HG02943 (cell line): Measurements from ENCODE around the gene DDX20.
"Not testable (repeated sequence)": the region's sequence is repeated elsewhere in the genome, so short reads cannot be mapped to it uniquely, and the experiment has no call there.

Experiments used
- ATAC-seq: cut with Tn5 transposase; IDR thresholded peaks from one replicate; pipeline ENCODE4 v1.9.1; 2021; ENCODE audit warnings: mild to moderate bottlenecking, low read depth, moderate library complexity; ENCODE audit not compliant: unreplicated experiment

The DDX20 gene

DNA sequence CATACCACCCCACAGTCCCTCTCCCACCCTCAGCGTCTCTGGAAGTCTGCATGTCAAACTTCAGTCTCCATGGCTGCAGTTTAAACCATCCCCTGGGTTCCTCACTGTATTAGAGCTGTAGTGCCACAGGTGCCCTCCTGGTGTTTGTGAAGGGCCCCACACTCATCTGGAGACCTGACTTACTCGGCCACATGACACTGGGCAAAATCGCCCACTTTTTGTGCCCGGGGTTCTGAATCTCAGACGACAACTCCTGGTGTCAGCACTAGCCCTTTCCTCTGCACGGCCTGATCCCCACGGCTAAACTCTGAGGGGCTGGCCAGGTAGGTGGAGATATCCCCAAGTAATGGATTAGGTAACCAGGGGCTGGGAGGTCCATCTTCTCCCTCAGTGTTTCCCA is 23.0 kb upstream of the DDX20 start:
- no peak for ATAC-seq

DNA sequence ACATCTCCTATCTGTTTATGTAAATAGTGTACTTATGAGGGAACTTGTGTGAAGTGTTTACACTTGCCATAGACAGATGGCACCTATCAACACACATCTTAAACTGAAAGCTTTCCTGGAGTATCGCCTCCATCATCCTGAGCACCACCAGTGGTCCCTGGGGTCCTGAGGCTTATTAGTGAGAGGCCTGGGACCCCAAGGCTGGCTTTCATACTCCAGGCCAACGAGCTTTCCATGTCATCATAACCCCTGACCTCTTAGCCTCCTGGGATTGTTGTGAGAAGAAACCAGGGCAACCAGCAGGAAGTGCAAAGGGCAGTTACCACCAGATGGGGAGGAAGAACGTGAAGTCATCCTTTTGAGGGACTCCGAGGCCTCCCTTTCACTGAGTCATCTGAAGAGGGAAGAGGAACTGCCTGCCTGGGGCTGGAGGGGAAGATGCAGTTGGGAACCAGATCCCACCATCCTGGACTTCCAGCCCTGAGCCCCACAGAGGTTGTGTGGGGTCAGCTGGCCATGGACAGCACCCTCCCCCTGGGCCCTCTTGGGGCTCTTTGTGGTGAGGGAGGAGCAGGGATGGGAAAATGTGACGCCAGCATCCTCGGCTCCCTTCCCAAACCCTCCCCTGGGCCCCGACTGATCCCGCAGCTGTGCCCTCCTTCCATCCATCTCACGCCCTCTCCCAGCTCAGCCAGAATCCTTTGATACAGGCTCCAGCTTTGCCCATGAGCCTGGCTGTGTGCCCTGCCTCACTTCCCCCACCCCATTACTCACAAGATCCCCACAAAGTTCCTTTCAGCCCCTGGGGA is 22.3 kb upstream of the DDX20 start:
- no peak for ATAC-seq

GRCh38 chr1:111733992-111734341 is 21.7 kb upstream of the DDX20 start:
- no peak for ATAC-seq

DNA sequence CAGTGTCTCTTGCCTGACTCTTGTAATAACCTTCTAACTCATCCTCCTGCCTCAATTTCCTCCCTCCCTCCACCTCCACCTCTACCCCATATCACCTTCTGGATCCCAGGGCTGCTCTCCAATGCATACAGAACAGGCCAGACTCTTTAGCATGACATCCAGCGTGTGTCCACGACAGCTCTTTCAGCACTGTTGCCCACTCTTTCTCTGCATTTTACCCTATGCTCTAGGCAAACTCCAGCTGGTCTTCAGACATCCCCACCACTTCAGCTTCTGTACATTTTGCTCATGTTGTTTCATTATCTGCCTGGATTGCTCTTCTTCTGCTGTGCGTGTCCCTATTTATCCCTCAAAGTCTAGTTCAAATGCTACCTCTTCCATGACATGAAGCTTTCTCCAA is 21.3 kb upstream of the DDX20 start:
- no peak for ATAC-seq

DNA sequence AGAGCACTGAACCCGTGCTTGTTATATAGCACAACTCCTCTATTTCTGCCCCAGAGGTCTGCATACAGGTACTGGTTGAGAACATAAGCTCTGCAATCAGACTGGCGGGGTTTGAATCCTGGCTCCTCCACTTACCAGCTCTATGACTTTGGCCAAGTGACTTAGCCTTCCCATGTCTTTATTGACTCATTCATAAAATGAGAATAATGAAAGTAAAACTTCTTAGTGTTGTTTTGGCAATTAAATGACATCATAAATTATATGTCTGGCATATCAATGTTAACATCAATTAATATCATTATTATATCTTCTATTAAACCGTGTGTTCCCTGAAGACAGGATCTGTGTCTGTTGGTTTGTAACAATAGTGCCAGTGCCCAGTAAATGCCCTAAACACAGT is 20.8 kb upstream of the DDX20 start:
- ATAC-seq, result no peak

GRCh38 chr1:111735321-111735720 is 20.4 kb upstream of the DDX20 start:
- ATAC-seq, result no peak

GRCh38 chr1:111735858-111736544 is 19.7 kb upstream of the DDX20 start:
- no peak for ATAC-seq

- ATAC-seq, result no peak
Observed at GRCh38 chr1:111736548-111737215, 19.0 kb upstream of the DDX20 start.

DNA sequence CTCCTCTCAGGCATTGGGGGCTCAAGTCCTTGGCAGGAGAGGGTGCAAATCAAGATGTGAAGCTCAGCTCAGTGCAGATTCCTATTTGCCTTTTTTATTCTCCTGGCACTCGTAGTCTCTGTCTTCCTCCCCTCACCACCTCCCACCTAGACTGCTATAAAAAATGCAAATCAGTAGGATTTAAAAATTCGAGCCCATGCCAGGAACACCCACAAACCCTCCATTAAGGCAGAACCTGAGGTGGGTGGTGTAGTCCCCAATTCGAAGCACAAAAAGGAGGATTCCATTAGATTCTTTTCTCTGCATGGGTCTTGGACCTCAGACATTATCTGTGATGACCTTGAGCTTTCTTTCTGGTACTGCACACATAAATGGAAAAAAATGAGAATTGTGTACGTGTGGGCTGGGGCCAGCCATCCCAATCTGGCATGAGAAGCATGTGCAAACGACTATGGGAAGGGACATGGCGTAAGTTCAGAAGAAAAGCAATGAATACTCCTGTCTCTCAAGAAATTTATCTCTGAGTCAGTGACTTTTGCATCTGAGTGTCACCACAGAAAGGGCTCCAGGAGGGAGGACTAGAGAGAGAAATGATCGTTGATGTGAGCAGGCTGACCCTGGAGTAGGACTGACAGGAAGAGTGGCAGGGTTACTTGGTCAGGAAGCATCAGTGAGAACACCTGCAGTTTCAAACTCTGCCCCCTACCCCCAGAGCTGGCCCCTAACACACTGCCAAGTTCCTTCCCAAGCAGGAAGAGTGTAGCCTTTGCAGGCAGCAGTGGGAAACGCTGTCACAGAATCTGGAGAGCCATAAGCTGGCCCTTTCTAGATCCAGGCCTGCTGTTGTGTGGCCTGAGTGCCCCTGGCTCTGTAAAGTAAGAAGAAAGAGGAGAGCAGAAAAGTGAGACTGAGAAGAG is 18.2 kb upstream of the DDX20 start:
- no peak for ATAC-seq

- no peak for ATAC-seq
Observed at GRCh38 chr1:111738133-111738435, 17.6 kb upstream of the DDX20 start.

GRCh38 chr1:111738436-111739193 is 17.1 kb upstream of the DDX20 start:
- peak; percentile 40 for ATAC-seq

DNA sequence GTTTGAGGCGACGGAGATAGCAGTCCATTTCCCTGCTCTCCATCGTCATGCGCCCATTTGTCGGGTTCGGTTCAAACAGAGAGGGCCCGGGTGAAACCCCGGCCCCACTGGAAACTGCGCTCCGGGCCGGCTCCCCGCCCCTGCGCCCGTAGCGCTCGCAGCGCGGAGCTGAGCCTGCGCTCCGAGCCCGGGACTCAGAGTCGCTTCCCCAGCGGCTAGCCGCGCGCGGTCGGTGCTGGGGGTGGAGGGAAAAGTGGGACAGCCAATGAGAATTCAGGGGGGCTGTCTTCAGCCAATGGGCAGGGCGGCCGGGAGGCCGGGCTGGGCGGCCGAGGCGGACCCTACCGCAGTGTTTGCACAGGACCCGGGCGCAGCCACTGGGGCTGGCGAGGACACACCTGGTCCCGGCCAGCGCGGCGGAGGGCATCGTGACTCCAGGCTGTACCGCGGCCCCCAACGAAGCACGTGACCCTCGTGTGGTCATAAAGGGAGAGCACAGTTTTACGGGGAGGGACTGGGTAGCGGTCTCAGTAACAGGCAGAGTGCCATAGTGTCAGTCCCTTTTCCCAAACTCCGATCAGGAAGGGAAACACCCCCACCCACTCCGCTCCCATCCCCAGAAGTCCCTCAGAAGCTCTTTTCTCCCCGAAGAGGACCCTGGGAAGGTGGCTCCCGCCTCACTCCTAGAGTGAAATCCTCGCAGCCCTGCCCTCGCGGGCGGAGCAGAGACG is 16.3 kb upstream of the DDX20 start, which contains the start of gene INKA2:
Gene INKA2, minus strand, starts transcription at position 202 of the 731 bp plus-strand sequence. Its CDS starts 153 bp downstream, at position 49.
- peak; percentile 80 for ATAC-seq

GRCh38 chr1:111739925-111740765 is 15.6 kb upstream of the DDX20 start:
- no peak for ATAC-seq

- not testable (repeated sequence) for ATAC-seq
Observed at GRCh38 chr1:111742292-111742691, 13.4 kb upstream of the DDX20 start.

- ATAC-seq, result no peak
Observed at GRCh38 chr1:111742938-111743549, 12.7 kb upstream of the DDX20 start.

DNA sequence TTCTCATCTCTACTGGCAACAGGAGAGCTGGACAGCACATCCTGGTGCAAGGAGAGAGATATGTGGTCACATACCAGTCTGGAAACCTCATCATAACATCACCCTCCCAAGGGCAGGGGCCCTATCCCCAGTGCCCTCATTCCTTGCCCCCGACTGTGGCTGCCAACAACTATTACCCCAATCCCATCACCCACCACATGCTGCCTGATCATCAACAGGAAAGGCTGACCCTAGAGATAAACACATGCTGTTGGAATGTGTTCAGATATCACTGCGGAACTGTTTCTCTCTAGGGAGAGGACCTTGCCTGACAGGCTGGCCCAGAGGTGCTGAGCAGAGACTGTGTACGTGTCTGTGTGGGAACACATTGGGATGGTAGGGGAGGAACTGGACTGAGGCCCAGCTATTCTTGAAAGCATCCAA is 12.0 kb upstream of the DDX20 start:
- ATAC-seq, result no peak

GRCh38 chr1:111745675-111746613 is 9.8 kb upstream of the DDX20 start:
- ATAC-seq, result no peak
